HG03280 (cell line): ENCODE data around the gene ATF5.

Experiments
- ATAC-seq: cut with Tn5 transposase; IDR thresholded peaks from one replicate; pipeline ENCODE4 v1.9.1; 2021; ENCODE audit warnings: mild to moderate bottlenecking, moderate library complexity; ENCODE audit not compliant: unreplicated experiment

Gene ATF5

DNA sequence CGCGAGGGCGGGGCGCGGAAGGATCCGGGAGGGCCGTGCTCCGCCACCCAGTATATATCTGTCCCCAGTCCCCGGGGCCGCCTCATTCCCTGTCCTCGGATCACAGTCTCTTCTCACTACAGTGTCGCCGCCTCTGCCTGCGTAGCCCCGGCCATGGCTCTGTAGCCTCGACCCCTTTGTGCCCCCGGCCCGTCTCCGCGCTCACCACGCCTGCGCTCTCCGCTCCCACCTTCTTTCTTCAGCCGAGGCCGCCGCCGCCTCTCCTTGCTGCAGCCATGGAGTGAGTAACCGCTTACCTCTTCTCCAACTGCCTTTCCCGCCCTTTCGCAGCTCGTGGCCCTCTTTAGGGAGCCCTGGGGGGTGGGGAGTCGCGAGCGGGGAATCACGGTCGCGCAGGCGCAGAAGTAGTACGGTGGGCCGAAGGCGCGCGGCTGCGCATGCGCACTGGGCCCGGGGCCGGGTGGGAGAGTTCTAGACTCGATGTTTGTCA is at the start of gene ATF5, which contains the start of gene NUP62:
ATF5 (plus strand) TSS at position 85 of the 490 bp plus-strand sequence. CDS start 1,646 bp downstream, outside the sequence.
NUP62 (minus strand) TSS at position 384 of the 490 bp plus-strand sequence. CDS start 19,697 bp downstream, outside the sequence.
- peak; percentile 47 for ATAC-seq

- no peak for ATAC-seq
Measured at GRCh38 chr19:49879243-49879963, 49.6 kb upstream of the ATF5 start.

DNA sequence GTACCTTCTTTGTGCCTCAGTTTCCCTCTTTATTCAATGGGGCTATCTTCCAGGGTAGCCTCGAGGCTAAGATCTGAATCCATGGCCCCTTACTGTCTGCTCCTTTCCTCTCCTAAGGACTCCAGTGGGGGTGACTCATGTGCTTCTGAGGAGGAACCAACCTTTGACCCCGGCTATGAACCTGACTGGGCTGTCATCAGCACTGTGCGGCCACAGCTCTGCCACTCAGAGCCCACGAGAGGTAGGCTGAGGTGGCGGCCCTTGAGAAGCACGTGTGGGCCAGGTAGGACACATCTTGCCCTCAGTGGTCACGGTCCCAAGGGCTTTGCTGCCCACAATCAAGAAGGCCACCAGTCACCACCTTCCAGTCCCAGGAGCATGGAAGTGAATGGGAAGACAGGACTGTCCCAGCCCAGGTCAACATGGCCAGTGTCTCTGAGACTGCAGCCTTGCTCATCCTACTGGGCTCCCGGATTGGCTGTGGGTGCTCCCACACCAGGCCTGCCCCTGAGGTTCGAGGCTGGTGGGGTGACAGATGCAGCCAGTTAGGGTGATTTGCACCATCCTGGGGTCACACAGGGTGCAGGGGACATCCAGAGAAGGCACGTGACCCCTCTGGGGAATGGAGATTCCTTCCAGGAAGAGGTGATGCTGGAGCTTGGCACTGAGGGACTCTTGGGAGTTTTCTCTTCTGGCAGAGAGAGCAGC is 48.7 kb upstream of the ATF5 start:
- no peak for ATAC-seq

DNA sequence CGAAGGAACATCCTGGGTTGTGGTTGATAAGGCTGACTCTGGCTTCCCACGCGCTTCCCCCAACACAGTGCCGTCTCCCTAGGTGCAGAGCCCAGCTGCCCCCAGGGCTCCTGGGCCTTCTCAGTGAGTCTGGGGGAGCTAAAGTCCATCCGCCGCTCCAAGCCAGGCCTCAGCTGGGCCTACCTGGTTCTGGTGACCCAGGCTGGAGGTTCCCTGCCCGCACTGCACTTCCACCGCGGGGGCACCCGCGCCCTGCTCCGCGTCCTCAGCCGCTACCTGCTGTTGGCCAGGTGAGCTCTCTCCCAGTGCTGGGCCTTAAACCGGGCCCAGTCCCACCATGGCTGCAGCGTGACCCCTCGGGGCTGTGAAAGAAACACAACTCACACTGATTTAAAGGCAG is 47.8 kb upstream of the ATF5 start:
- ATAC-seq: no peak

DNA sequence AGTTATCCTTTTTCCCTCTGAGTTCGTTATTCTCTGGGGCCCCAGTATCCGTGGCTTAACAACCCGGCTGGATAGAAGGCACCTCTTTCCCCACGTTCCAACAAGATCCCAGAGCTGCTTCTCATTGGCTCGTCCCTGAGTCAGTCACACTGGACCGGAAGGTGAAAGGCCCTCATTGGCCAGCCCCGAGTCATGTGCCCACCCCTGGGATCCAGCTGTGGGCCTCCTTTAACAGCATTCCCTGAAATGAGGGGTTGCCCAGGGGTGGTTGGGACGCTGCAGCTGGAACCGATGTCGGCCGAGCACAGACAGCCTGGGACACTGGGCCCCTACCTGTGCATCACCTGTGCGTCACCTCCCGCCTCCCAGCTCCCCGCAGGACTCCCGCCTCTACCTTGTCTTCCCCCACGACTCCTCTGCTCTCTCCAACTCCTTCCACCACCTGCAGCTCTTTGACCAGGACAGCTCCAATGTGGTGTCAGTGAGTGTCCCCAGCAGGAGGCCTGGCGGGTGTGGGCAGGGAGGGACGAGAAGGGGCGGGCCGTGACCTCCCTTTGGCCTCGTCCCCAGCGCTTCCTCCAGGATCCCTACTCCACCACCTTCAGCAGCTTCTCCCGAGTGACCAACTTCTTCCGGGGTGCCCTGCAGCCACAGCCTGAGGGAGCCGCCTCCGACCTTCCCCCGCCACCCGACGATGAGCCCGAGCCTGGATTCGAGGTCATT is 47.2 kb upstream of the ATF5 start:
- no peak for ATAC-seq

DNA sequence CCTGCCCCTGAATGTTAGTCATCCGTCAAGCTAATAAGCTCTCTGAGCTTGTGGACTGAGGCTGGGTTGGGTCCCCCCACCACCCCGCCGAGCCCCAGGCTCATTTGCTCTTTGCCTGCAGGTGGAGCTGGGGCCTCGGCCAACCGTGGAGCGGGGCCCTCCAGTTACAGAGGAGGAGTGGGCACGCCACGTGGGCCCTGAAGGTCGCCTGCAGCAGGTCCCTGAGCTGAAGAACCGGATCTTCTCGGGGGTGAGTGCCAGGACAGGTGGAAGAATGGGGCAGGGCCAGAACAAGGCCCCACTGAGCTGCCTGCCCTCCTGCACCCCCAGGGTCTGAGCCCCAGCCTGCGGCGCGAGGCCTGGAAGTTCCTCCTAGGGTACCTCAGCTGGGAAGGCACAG is 46.4 kb upstream of the ATF5 start:
- no peak for ATAC-seq

DNA sequence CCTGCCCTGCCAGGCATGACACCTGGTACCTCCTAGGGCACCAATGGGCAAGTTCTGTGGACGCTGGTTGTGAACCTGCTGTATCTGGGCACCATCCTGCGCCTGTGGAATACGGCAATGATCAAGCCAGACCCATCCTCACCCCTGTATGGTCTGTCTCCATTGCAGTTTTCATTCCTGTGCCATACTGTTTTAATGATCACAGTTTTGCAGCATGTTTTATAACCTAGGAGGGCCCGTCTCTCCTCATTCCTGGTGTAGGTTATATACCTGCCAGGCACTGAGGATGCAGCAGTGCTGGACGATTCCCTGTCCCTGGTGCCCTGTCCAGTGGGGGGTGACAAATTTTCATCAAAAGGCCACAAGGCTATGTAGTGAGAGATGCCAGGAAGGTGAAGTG is 45.9 kb upstream of the ATF5 start:
- no peak for ATAC-seq

DNA sequence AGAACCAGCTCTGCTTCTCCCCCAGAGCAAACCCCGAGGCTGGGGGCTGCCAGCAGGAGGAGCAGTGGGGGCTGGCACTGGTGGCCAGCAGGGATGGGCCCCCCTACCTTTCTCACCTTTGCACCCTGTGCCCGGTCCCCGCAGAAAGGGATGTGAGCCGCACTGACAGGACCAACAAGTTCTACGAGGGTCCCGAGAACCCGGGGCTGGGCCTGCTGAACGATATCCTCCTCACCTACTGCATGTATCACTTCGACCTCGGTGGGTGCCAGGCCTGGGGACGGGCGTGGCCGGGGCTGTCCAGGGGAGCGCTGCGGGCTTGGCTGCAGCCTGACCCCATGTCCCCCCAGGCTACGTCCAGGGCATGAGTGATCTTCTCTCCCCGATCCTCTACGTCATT is 44.9 kb upstream of the ATF5 start:
- no peak for ATAC-seq

GRCh38 chr19:49884760-49885159 is 44.2 kb upstream of the ATF5 start:
- no peak for ATAC-seq

- no peak for ATAC-seq
Measured at GRCh38 chr19:49887037-49887664, 41.9 kb upstream of the ATF5 start.

- ATAC-seq: no peak
Measured at GRCh38 chr19:49887665-49888509, 41.1 kb upstream of the ATF5 start.

DNA sequence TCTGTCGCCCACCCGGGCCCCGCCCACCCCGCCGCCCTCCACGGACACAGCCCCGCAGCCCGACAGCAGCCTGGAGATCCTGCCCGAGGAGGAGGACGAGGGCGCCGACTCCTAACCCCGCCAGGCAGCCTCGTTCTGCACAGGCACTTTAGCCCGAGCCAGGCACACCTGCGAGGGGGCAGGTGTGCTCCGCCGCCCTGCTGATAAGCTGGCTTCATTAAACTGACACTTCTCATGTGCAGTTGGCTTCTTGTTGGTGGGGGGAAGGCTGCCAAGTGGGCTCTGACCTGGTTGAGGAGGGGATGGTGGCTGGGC is 40.5 kb upstream of the ATF5 start:
- ATAC-seq: no peak

DNA sequence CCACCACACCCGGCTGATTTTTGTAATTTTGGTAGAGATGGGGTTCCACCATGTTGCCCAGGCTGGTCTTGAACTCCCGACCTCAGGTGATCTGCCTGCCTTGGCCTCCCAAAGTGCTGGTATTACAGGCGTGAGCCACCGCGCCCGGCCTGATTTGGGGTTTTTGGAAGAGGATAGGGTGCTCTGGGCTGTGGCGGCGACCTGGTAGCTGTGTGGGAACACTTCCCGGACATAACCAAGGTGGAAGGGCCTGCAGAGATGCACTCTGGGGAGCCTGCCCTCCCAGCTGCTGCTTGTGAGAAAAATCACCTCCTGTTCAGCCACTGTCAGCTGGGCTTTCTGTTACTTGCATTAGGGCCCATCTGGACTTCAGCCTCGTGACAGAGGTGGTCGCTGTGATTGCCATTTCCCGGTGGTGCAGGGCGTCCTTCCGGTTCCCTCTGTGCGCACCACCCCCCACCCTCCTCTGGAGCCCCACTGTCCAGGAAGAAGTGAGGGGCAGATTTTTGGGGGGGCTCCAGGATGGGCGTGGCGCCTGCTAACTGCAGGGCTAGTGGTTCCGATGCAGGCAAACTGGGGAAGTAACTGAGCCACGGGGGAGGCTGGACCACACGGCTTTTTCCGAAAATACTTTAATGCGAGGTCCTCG is 39.8 kb upstream of the ATF5 start:
- no peak for ATAC-seq

- ATAC-seq: no peak
Measured at GRCh38 chr19:49889687-49890348, 39.2 kb upstream of the ATF5 start.

DNA sequence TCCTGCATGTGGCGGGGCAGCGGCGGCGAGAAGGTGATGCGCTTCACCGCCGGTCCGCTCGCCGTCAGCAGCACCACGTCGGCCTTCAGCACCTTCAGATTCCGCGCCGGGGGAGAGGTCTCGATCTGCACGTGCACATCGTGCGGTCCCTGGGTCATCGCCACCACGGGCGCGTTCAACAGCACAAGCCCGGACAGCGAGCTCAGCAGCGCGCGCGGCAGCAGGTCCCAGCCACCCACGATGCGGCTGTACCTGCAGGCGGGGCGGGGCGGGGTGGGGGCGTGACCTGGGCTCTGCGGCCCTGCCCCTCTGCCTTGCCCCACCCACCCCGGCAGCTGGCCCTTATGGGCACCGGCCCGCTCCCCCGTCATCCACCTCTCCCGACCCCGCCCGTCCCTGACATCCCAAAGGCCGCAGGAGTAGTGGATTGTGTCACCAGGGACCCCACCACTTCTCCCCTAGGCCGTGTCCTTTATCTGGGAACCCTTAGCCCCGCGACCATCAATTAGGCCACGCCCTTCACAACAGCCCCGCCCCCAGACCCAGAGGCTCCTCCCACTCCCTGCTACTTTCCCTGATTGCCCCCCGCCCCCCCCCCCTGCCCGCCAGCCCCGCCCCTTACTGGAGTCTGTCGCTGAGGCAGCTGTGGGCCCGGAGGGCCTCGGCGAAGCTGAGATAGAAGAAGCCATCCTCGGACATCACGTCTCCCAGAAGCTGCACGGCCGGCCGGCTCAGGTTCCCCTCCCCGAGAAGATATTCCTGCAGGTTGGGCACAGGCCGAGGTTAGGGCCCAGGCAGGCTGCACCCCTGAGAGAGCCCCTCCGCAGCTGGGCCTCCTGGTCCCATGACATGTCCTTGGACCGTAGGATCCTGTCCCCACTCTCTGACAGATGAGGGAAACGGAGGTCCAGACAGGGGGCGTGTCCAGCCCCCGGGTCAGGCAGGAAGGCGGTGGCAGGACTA is 38.4 kb upstream of the ATF5 start:
- ATAC-seq: no peak

- no peak for ATAC-seq
Measured at GRCh38 chr19:49891393-49891792, 37.6 kb upstream of the ATF5 start.

DNA sequence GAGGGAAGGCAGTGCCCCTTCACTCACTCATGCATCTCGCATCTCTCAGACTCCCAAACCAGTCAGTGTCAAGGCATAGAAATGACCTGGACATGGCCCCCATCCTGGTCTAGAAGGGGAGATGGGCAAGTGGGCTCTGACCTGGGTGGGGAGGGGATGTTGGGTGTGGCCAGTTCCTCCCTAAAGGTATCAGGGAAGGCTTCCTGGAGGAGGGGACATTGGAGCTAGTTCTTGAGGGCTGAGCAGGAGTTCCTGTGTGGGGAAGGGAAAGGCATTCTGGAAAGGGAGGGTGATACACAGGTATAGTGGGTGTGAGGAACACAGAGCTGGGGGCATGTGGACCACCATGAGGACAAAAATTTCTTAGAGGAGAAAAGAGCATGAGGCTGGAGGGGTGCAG is 36.3 kb upstream of the ATF5 start:
- no peak for ATAC-seq

GRCh38 chr19:49894011-49894664 is 34.9 kb upstream of the ATF5 start:
- no peak for ATAC-seq
